H9 (cell line): ENCODE measurements around the gene SH3TC2. TPM values are rescaled to one million over a fixed set of nuclear protein-coding genes. Genes with fewer than 3 reads are reported as not detected.

Experiments
- DNase-seq: peaks from one replicate; pipeline ENCODE4 v3.0.0-alpha.2; 2017
- H2AFZ ChIP-seq: one replicate; pipeline ENCODE4 v1.6.1; 2013; ENCODE audit warnings: mild to moderate bottlenecking, low read length, control low read depth, moderate library complexity
- H2AK5ac ChIP-seq: 2 replicates; pipeline ENCODE4 v1.6.1; 2013; ENCODE audit warnings: low read length, control low read depth, mixed read lengths; ENCODE audit not compliant: insufficient read length
- H2BK120ac ChIP-seq: one replicate; pipeline ENCODE4 v1.6.1; 2013; ENCODE audit warnings: low read depth, mild to moderate bottlenecking, low read length, control low read depth, inconsistent platforms; ENCODE audit not compliant: poor library complexity, severe bottlenecking
- H2BK12ac ChIP-seq: 2 replicates; pipeline ENCODE4 v1.6.1; 2013; ENCODE audit warnings: low read length, control low read depth, mixed read lengths, low read depth; ENCODE audit not compliant: insufficient read length
- H2BK15ac ChIP-seq: 2 replicates; pipeline ENCODE4 v1.6.1; 2013; ENCODE audit warnings: low read depth, low read length, control low read depth
- H2BK20ac ChIP-seq: one replicate; pipeline ENCODE4 v1.6.1; 2013; ENCODE audit warnings: low read depth, mild to moderate bottlenecking, low read length, control low read depth, inconsistent platforms; ENCODE audit not compliant: poor library complexity, severe bottlenecking
- H2BK5ac ChIP-seq: 2 replicates; pipeline ENCODE4 v1.6.1; 2013; ENCODE audit warnings: low read length, control low read depth, mixed read lengths; ENCODE audit not compliant: insufficient read length
- H3K14ac ChIP-seq: 2 replicates; pipeline ENCODE4 v1.6.1; 2013; ENCODE audit warnings: low read length, control low read depth; ENCODE audit not compliant: insufficient read depth
- H3K18ac ChIP-seq: 2 replicates; pipeline ENCODE4 v1.6.1; 2013; ENCODE audit warnings: low read depth, mild to moderate bottlenecking, mixed read lengths, low read length, control low read depth; ENCODE audit not compliant: insufficient read length
- H3K23ac ChIP-seq: 2 replicates; pipeline ENCODE4 v1.6.1; 2013; ENCODE audit warnings: low read length, control low read depth, mixed read lengths, low read depth; ENCODE audit not compliant: insufficient read length
- H3K23me2 ChIP-seq: 2 replicates; pipeline ENCODE4 v1.6.1; 2013; ENCODE audit warnings: low read depth, mild to moderate bottlenecking, mixed read lengths, low read length, control low read depth; ENCODE audit not compliant: insufficient read length, poor library complexity, severe bottlenecking
- H3K27ac ChIP-seq: 2 replicates; pipeline ENCODE4 v1.5.1; 2013; ENCODE audit warnings: low read length, control low read depth, mixed read lengths, low read depth; ENCODE audit not compliant: insufficient read length
- H3K27me3 ChIP-seq: 2 replicates; pipeline ENCODE4 v1.6.1; 2013; ENCODE audit warnings: low read length, control low read depth, inconsistent platforms; ENCODE audit not compliant: insufficient read depth
- H3K4ac ChIP-seq: 2 replicates; pipeline ENCODE4 v1.6.1; 2013; ENCODE audit warnings: low read depth, mild to moderate bottlenecking, control low read depth, inconsistent platforms, low read length, moderate library complexity
- H3K4me1 ChIP-seq: 2 replicates; pipeline ENCODE4 v1.6.1; 2013; ENCODE audit warnings: low read length, control low read depth, inconsistent platforms; ENCODE audit not compliant: insufficient read depth
- H3K4me2 ChIP-seq: 2 replicates; pipeline ENCODE4 v1.6.1; 2013; ENCODE audit warnings: low read length, control low read depth, mixed read lengths; ENCODE audit not compliant: insufficient read length, insufficient read depth
- H3K56ac ChIP-seq: 2 replicates; pipeline ENCODE4 v1.6.1; 2013; ENCODE audit warnings: low read depth, mild to moderate bottlenecking, mixed read lengths, low read length, control low read depth; ENCODE audit not compliant: insufficient read length
- H3K79me1 ChIP-seq: 2 replicates; pipeline ENCODE4 v1.6.1; 2013; ENCODE audit warnings: low read depth, mild to moderate bottlenecking, moderate library complexity, low read length, control low read depth, inconsistent platforms; ENCODE audit not compliant: insufficient read depth, poor library complexity, severe bottlenecking
- H3K79me2 ChIP-seq: 2 replicates; pipeline ENCODE4 v1.6.1; 2013; ENCODE audit warnings: low read length, control low read depth, inconsistent platforms; ENCODE audit not compliant: insufficient read depth
- H3K9ac ChIP-seq: 2 replicates; pipeline ENCODE4 v1.6.1; 2013; ENCODE audit warnings: low read length, control low read depth, mixed read lengths; ENCODE audit not compliant: insufficient read length; ENCODE audit errors: extremely low read depth
- H3K9me3 ChIP-seq: one replicate; pipeline ENCODE4 v1.6.1; 2013; ENCODE audit warnings: low read depth, low read length, inconsistent platforms; ENCODE audit not compliant: control insufficient read depth
- H3T11ph ChIP-seq: one replicate; pipeline ENCODE4 v1.6.1; 2013; ENCODE audit warnings: mild to moderate bottlenecking, low read length, control low read depth, inconsistent platforms
- H4K20me1 ChIP-seq: one replicate; pipeline ENCODE4 v1.6.1; 2013; ENCODE audit not compliant: control insufficient read depth, insufficient read length, insufficient read depth
- H4K5ac ChIP-seq: 2 replicates; pipeline ENCODE4 v1.6.1; 2013; ENCODE audit warnings: low read depth, mild to moderate bottlenecking, mixed read lengths, low read length, control low read depth; ENCODE audit not compliant: insufficient read length
- H4K8ac ChIP-seq: replicated peaks from 2 replicates; pipeline ENCODE4 v1.6.1; 2013; ENCODE audit warnings: low read length, control low read depth, mixed read lengths, low read depth; ENCODE audit not compliant: insufficient read length
- H4K91ac ChIP-seq: 2 replicates; pipeline ENCODE4 v1.6.1; 2013; ENCODE audit warnings: low read depth, mild to moderate bottlenecking, moderate library complexity, mixed read lengths, low read length, control low read depth; ENCODE audit not compliant: insufficient read length
- H3K27ac Mint-ChIP-seq, 3 experiments: 2 replicates in 2 of 3; 3 replicates in 1 of 3; pipeline ENCODE4 v1.8.0; 2020 to 2021; ENCODE audit warnings: mixed read lengths in 3 of 3, mild to moderate bottlenecking in 1 of 3, moderate library complexity in 1 of 3
- H3K27me3 Mint-ChIP-seq: 2 replicates; pipeline ENCODE4 v1.8.0; 2021; ENCODE audit warnings: low read depth, mild to moderate bottlenecking, moderate library complexity, mixed read lengths
- H3K36me3 Mint-ChIP-seq, 3 experiments: 2 replicates in 2 of 3; 3 replicates in 1 of 3; pipeline ENCODE4 v1.8.0; 2020 to 2021; ENCODE audit warnings: low read depth in 3 of 3, mixed read lengths in 3 of 3; ENCODE audit not compliant: insufficient read depth in 1 of 3
- H3K4me1 Mint-ChIP-seq, 2 experiments: 2 replicates each; pipeline ENCODE4 v1.8.0; 2020; ENCODE audit warnings: mixed read lengths in 2 of 2
- H3K4me3 Mint-ChIP-seq, 2 experiments: 2 replicates in 1 of 2; 3 replicates in 1 of 2; pipeline ENCODE4 v1.8.0; 2020 to 2021; ENCODE audit warnings: mild to moderate bottlenecking in 2 of 2, mixed read lengths in 2 of 2, moderate library complexity in 1 of 2
- H3K9me3 Mint-ChIP-seq, 2 experiments: 2 replicates in 1 of 2; 3 replicates in 1 of 2; pipeline ENCODE4 v1.8.0; 2020; ENCODE audit warnings: mild to moderate bottlenecking in 2 of 2, mixed read lengths in 2 of 2, moderate library complexity in 1 of 2
- CTCF ChIP-seq: fragments of 200-600 bp; sonication (generic); conservative IDR thresholded peaks from 3 replicates; pipeline ENCODE4 v1.8.0; 2021; ENCODE audit warnings: antibody characterized with exemption, mild to moderate bottlenecking
- WGBS: extraction: QIAGEN DNeasy Blood & Tissue Kit; methylation state at CpG from one replicate; pipeline ENCODE4 v1.1.7; 2013; ENCODE audit warnings: missing lambda C conversion rate, low lambda C conversion rate, mixed read lengths; ENCODE audit not compliant: insufficient read length; ENCODE audit errors: extremely low coverage; 5-methylcytosine and 5-hydroxymethylcytosine counted together
- total RNA-seq: library from RNA; stranded (reverse); gene quantifications from 2 replicates; pipeline ENCODE4 v1.2.1, GENCODE V29; 2021

SH3TC2 gene
- total RNA-seq, 1 experiment from 2014 or later, result not detected

- H2BK120ac ChIP-seq, result no peak overlapping the region
- no peak overlapping the region for H4K5ac ChIP-seq
- H2BK5ac ChIP-seq, result no peak overlapping the region
- H3K56ac ChIP-seq, result no peak overlapping the region
- no peak overlapping the region for H4K8ac ChIP-seq
- Mint-ChIP-seq H3K4me1 (peaks cover 10 to 13% of the 10 kb centered on the region in 2 experiments), H3K27ac (no peak overlapping the region), H3K36me3 (no peaks in the 10 kb centered on the region), H3K9me3 (no peaks in the 10 kb centered on the region), H3K4me3 (no peak overlapping the region), H3K27me3 (no peaks in the 10 kb centered on the region)
- no peak overlapping the region for H3K4me2 ChIP-seq
- no peak overlapping the region for H2BK12ac ChIP-seq
- H2AFZ ChIP-seq, result no peak overlapping the region
- WGBS, result no CpG with 5 or more reads among the region's 1 CpG
- TF ChIP-seq CTCF, result no peak
- H2AK5ac ChIP-seq, result no peak overlapping the region
- no peaks in the 10 kb centered on the region for H3K4me1 ChIP-seq
- no peak overlapping the region for H2BK15ac ChIP-seq
- no peaks in the 10 kb centered on the region for H3K79me2 ChIP-seq
- no peak overlapping the region for H3K9ac ChIP-seq
- no peak for DNase-seq
- no peak overlapping the region for H3K4ac ChIP-seq
- no peak overlapping the region for H3K18ac ChIP-seq
- no peaks in the 10 kb centered on the region for H3K27me3 ChIP-seq
- no peak overlapping the region for H3K27ac ChIP-seq
- H2BK20ac ChIP-seq, result no peak overlapping the region
- H3K14ac ChIP-seq, result no peak overlapping the region; the same call in 1 of the 2 replicates
- no peaks in the 10 kb centered on the region for H3K23me2 ChIP-seq
- H3K9me3 ChIP-seq, result no peaks in the 10 kb centered on the region
- no peak overlapping the region for H3K23ac ChIP-seq
- H4K20me1 ChIP-seq, result no peaks in the 10 kb centered on the region
- no peaks in the 10 kb centered on the region for H3K79me1 ChIP-seq
- H3T11ph ChIP-seq, result no peak overlapping the region
- H4K91ac ChIP-seq, result no peak overlapping the region
Measured at GRCh38 chr5:149015126-149015525, 47.7 kb downstream of the SH3TC2 start.
